ENCODE measurements around the gene RTP2. TPM values are rescaled to one million over a fixed set of nuclear protein-coding genes. Genes with fewer than 3 reads are reported as not detected.

RTP2 gene
- total and polyA plus RNA-seq, 3 donors from 2014 or later, result 0.37 to 0.79 (median 0.71) TPM

GRCh38 chr3:187741403-187742350, 39.3 kb upstream of the RTP2 start:
- H3K4me1 ChIP-seq, result peaks cover 21% of the 10 kb centered on the region
- TF ChIP-seq POLR2A (IDR thresholded peaks at IDR 0.05) (no peak), CTCF (IDR thresholded peaks at IDR 0.05) (peak; percentile 91 to 96 (median 93))
- H3K36me3 ChIP-seq (ENCODE audit: low read depth, missing control alignments), result no peaks in the 10 kb centered on the region
- 1 to 4% methylated on average over 11 to 35 of the region's 35 CpGs for WGBS, 2 donors
- peak; percentile 80 for DNase-seq
- H3K27me3 ChIP-seq, result no peaks in the 10 kb centered on the region
- intact Hi-C loops (cut with DNase I; ENCODE audit: low total_unique reads), result loop anchor here (2.0 to 10.0 kb wide), 4 partner anchors 333 to 1403 kb away; no protein-coding TSS in a partner anchor
- H3K9me3 ChIP-seq, result no peaks in the 10 kb centered on the region
- H3K27ac ChIP-seq, result peak overlapping the region; percentile 97
- peak overlapping the region; percentile 78 to 87 for H3K4me3 ChIP-seq

DNA sequence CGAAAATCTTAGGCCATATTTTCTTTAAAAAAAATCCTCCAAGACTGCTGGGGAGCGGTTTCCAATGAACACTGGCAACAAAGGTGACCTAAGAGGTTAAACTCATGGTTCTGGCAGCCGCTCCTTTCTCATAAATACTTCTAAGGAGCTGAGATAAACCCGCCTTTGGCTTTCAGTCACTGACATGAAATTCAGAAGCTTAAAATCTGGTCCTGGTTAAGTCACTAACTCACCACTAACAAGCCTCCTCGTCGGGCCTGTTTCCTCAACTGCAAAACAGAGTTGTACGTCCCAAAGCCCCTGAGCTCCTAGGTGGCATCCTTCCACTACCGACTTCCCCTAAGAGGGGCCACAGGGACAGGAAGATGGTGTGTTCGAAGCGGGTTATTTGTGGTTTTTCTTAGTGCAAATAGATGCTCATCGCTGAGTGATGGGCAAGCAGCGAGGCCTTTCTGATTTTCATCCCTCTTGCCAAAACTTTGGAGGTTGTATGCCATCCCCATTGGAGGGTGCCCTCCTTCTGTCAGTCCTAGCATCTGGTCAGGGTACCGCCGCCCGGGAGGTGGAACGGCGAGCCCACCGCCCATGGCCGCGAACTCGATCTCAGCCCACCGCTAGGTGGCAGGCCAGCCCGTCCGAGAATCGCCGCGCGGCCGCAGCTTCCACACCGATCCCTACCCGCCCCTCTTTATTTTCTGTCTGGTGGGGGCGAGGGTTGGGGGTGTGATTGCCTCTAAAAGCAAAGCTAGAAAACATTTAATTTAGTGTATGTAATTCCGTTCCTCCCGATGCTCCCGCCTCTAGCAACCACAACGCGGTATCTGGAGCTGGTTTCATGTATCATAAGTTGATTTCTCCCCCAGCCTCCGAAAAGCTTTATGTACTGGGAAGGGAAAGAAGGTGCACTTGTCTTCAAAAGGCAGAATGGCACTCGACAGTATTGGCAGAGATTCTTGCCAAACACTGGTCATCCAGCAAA, 38.4 kb upstream of the RTP2 start:
- Histone ChIP-seq H3K36me3 (ENCODE audit: low read depth, missing control alignments) (no peaks in the 10 kb centered on the region), H3K4me1 (peaks cover 30% of the 10 kb centered on the region), H3K27me3 (no peaks in the 10 kb centered on the region), H3K27ac (peak overlapping the region; percentile 97), H3K4me3 (peak overlapping the region; percentile 78 to 87), H3K9me3 (no peaks in the 10 kb centered on the region)
- TF ChIP-seq CTCF (IDR thresholded peaks at IDR 0.05) (peak; percentile 92 to 98 (median 94)), POLR2A (IDR thresholded peaks at IDR 0.05) (no peak)
- 2% methylated on average over 38 to 39 of the region's 39 CpGs for WGBS, 2 donors
- intact Hi-C loops (cut with DNase I; ENCODE audit: low total_unique reads), result loop anchor here (2.0 to 10.0 kb wide), 4 partner anchors 334 to 1404 kb away; no protein-coding TSS in a partner anchor
- DNase-seq, result peak; percentile 85

GRCh38 chr3:187739561-187740332, 37.4 kb upstream of the RTP2 start:
- H3K4me3 ChIP-seq, result peak overlapping the region; percentile 78 to 87
- H3K27ac ChIP-seq, result peak overlapping the region; percentile 97
- intact Hi-C loops (cut with DNase I; ENCODE audit: low total_unique reads), result loop anchor here (2.0 to 10.0 kb wide), 5 partner anchors 313 to 1405 kb away; no protein-coding TSS in a partner anchor
- H3K36me3 ChIP-seq (ENCODE audit: low read depth, missing control alignments), result no peaks in the 10 kb centered on the region
- peaks cover 31% of the 10 kb centered on the region for H3K4me1 ChIP-seq
- WGBS, 2 donors, result 0% methylated on average over 43 to 44 of the region's 53 CpGs
- H3K27me3 ChIP-seq, result no peaks in the 10 kb centered on the region
- peak; percentile 87 for DNase-seq
- no peaks in the 10 kb centered on the region for H3K9me3 ChIP-seq
- TF ChIP-seq POLR2A (IDR thresholded peaks at IDR 0.05), result no peak
- TF ChIP-seq CTCF (IDR thresholded peaks at IDR 0.05), result peak; percentile 96 to 98 (median 97)

GRCh38 chr3:187739094-187739560, 36.8 kb upstream of the RTP2 start:
- Histone ChIP-seq H3K27ac (peak overlapping the region; percentile 97), H3K4me1 (peaks cover 31% of the 10 kb centered on the region), H3K9me3 (no peaks in the 10 kb centered on the region), H3K27me3 (no peaks in the 10 kb centered on the region), H3K4me3 (peak overlapping the region; percentile 78 to 87), H3K36me3 (ENCODE audit: low read depth, missing control alignments) (no peaks in the 10 kb centered on the region)
- TF ChIP-seq POLR2A (IDR thresholded peaks at IDR 0.05) (no peak), CTCF (IDR thresholded peaks at IDR 0.05) (no peak)
- intact Hi-C loops (cut with DNase I; ENCODE audit: low total_unique reads), result loop anchor here (5.0 kb wide), 1 partner anchor 313 kb away; no protein-coding TSS in a partner anchor
- peak; percentile 44 for DNase-seq
- 1% methylated on average over 22 of the region's 22 CpGs for WGBS, 2 donors
